GM12872 (cell line): Measurements from ENCODE around the gene WWOX.

ENCODE experiments used
- CTCF ChIP-seq: IDR thresholded peaks from 3 replicates; pipeline ENCODE4 v1.5.1; 2011; ENCODE audit warnings: low read depth, mild to moderate bottlenecking, low read length, moderate library complexity; ENCODE audit not compliant: insufficient read depth

Gene WWOX

GRCh38 chr16:78760611-78761010 is 661.2 kb downstream of the WWOX start:
- no peak for TF ChIP-seq CTCF

DNA sequence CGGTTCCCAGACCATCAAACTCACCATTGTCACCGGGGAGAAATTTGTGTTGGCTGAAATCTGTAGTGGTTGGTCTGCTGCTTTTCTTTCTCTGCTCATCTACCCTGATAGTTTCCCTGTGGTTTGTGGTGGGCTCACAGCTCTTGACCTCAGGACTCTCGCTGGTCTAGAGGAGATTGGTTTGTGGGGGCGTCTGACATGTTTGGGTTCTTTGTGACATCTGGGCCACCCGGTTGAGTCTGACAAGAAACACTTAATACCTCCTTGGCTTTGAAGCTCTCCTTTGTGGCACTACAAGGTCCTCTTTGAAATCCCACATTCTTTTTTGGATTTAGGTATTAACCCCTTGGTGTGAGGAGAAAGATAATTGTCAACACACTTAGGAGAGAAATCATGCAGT is 662.0 kb downstream of the WWOX start:
- TF ChIP-seq CTCF: no peak

DNA sequence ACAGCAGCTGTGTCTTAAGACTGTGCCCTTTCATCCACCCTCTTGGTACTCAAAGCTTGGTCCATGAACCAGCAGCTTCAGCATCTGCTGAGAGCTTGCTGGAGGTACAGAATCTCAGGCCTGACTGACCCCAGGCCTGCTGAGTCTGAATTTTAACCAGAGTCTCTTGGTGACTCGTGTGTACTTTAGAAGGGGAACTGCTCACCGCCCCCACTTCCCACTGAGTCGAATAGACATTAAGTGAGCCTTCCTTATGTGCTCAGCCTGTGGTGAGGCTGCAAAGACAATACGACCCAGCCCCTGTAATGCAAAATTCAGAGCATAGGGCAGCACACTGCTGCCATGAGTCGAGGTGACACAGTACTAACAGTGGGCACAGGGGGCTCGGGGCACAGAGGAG is 662.8 kb downstream of the WWOX start:
- no peak for TF ChIP-seq CTCF

- TF ChIP-seq CTCF: no peak
Observed at GRCh38 chr16:78763821-78764440, 664.5 kb downstream of the WWOX start.

- TF ChIP-seq CTCF: no peak
Observed at GRCh38 chr16:78764478-78764877, 665.0 kb downstream of the WWOX start.

DNA sequence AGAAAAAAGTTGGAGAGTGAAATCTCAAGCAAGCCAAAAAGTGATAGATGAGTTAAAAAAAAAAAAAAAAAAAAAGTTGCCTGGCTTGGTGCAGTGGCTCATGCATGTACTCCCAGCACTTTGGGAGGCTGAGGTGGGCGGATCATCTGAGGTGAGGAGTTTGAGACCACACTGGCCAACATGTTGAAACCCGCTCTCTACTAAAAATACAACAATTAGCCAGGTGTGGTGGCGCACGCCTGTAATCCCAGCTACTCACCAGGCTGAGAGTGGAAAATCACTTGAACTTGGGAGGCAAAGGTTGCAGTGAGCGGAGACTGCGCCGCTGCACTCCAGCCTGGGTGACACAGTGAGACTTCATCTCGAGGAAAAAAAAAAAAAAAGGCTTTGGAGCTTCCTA is 668.8 kb downstream of the WWOX start:
- no peak for TF ChIP-seq CTCF

GRCh38 chr16:78768718-78769117 is 669.3 kb downstream of the WWOX start:
- no peak for TF ChIP-seq CTCF
